Lung microvascular endothelial cell (primary cell): ENCODE measurements around the gene ABCA12. TPM values are rescaled to one million over a fixed set of nuclear protein-coding genes. Genes with fewer than 3 reads are reported as not detected.

Experiments
- DNase-seq, 2 donors: peaks; one replicate each; pipeline versions ENCODE4 v3.0.0 to v3.0.0-alpha.2; 2010; ENCODE audit warnings: low read depth in 2 of 2
- total RNA-seq: library from RNA; depleted of rRNA; stranded (reverse); fragments of >200 nt; gene quantifications from 2 replicates; pipeline ENCODE4 v1.2.1, GENCODE V29; 2014

ABCA12 gene
- total RNA-seq, 1 donor from 2014 or later, result not detected

- no peak for DNase-seq
Measured at GRCh38 chr2:215137329-215137686, 1.1 kb downstream of the ABCA12 start.

- DNase-seq, result no peak
Measured at GRCh38 chr2:215136669-215137328, 1.6 kb downstream of the ABCA12 start.

GRCh38 chr2:215120401-215120800 is 18.0 kb downstream of the ABCA12 start:
- DNase-seq, result no peak

GRCh38 chr2:215119847-215120246 is 18.6 kb downstream of the ABCA12 start:
- no peak for DNase-seq

GRCh38 chr2:215110918-215111317 is 27.5 kb downstream of the ABCA12 start:
- no peak for DNase-seq

GRCh38 chr2:215107216-215108056 is 31.0 kb downstream of the ABCA12 start:
- no peak for DNase-seq

GRCh38 chr2:215105607-215106354 is 32.6 kb downstream of the ABCA12 start:
- peak in 1 of 2 donors; percentile 23 for DNase-seq

GRCh38 chr2:215104226-215104625 is 34.2 kb downstream of the ABCA12 start:
- DNase-seq, result no peak

- no peak for DNase-seq
Measured at GRCh38 chr2:215098875-215099274, 39.6 kb downstream of the ABCA12 start.

GRCh38 chr2:215084080-215084479 is 54.3 kb downstream of the ABCA12 start:
- no peak for DNase-seq

GRCh38 chr2:215083146-215083545 is 55.3 kb downstream of the ABCA12 start:
- DNase-seq, result no peak

- DNase-seq, result no peak
Measured at GRCh38 chr2:215082446-215082845, 56.0 kb downstream of the ABCA12 start.

- DNase-seq, result no peak
Measured at GRCh38 chr2:215080545-215080944, 57.9 kb downstream of the ABCA12 start.

- no peak for DNase-seq
Measured at GRCh38 chr2:215071676-215072075, 66.8 kb downstream of the ABCA12 start.

- DNase-seq, result no peak
Measured at GRCh38 chr2:215068399-215068798, 70.0 kb downstream of the ABCA12 start.

GRCh38 chr2:215066124-215066523 is 72.3 kb downstream of the ABCA12 start:
- no peak for DNase-seq

GRCh38 chr2:215063526-215063925 is 74.9 kb downstream of the ABCA12 start:
- no peak for DNase-seq

- no peak for DNase-seq
Measured at GRCh38 chr2:215060861-215061536, 77.4 kb downstream of the ABCA12 start.

- no peak for DNase-seq
Measured at GRCh38 chr2:215059724-215060123, 78.7 kb downstream of the ABCA12 start.

GRCh38 chr2:215055891-215056290 is 82.5 kb downstream of the ABCA12 start:
- DNase-seq, result no peak

- no peak for DNase-seq
Measured at GRCh38 chr2:215052810-215053209, 85.6 kb downstream of the ABCA12 start.

- DNase-seq, result no peak
Measured at GRCh38 chr2:215052404-215052803, 86.0 kb downstream of the ABCA12 start.
